ENCODE measurements around the gene WNT8B.

Gene WNT8B

GRCh38 chr10:100483876-100484666, 21.3 kb downstream of the WNT8B start:
- no peak for DNase-seq (ENCODE audit: low spot score)

- peak; percentile 75 for DNase-seq (ENCODE audit: low spot score)
Measured at GRCh38 chr10:100485366-100485765, 22.6 kb downstream of the WNT8B start.

DNA sequence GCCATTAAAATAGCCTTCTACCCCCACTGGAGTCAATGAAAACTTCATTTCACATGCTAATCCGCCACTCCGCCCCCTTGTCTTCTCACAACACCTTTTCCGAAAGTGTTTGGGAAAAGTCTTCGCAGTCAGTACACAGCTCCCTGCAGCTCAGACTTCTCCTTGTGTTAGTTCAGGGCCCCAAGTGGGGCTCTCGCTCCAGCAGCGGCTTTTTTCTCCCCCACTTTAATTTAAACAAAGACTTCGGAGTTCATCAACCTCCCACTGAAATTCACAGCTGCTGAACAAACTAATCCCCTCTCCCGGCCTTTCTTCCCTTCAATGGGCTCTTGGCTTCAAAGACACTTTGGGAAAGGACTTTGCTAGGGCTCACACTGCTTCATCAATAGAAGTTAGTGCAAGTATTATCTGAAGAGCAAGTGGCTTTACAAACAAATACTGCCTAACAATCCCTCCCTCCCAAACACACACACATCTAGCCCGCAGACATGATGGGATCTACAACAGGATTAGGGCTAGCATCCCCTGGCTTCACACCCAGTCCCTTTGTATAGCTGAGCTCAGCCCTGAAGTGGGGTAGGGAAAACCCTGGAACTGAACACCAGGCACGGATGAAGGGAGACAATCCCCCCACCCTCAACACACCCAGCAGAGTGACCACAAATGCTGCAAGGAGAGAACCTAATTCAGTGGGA, 23.1 kb downstream of the WNT8B start:
- DNase-seq (ENCODE audit: low spot score), result peak; percentile 82

DNA sequence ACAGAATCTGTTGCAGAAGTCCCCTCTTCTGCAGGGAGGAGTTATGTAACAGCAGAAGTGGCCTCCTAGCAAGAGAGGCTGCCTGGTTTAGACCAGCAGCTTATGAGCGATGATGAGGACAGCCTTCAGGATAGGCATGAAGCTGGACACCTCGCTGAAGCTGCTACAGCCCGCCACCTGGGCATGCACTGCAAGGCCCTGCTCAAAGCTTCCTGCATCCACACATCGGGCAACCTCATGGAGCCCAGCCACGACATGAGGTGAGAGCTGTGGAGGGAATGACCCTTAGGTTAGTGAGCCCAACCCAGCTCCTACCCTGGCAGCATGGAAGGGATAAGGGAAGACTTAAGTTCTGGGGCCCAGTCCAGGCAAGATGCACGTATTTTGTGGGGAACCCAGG, 24.7 kb downstream of the WNT8B start:
- no peak for DNase-seq (ENCODE audit: low spot score)

GRCh38 chr10:100489396-100489795, 26.6 kb downstream of the WNT8B start:
- DNase-seq (ENCODE audit: low spot score), result no peak

DNA sequence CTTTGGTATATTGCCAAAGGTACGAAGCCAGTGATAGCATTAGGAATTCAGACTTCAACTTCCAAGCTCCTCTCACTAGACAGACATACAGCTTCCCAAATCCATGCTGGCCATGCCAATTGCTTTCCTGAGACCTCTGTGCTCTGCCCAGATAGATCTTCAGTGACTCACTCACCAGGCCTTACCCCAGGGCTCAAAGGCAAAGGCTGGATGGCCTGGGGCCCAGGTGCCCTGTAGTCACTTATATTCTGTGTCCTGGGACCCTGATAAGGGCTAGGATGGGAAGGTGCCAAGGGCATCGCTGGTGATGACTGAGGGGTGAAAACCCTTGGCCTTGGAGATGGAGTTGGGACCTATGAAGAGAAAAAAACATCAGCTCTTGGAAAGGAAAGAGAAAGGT, 27.7 kb downstream of the WNT8B start:
- DNase-seq (ENCODE audit: low spot score), result no peak

- no peak for DNase-seq (ENCODE audit: low spot score)
Measured at GRCh38 chr10:100496567-100496966, 33.8 kb downstream of the WNT8B start.

- no peak for DNase-seq (ENCODE audit: low spot score)
Measured at GRCh38 chr10:100498059-100498458, 35.2 kb downstream of the WNT8B start.

- DNase-seq (ENCODE audit: low spot score), result no peak
Measured at GRCh38 chr10:100501423-100501822, 38.6 kb downstream of the WNT8B start.

GRCh38 chr10:100502926-100503494, 40.2 kb downstream of the WNT8B start:
- no peak for DNase-seq (ENCODE audit: low spot score)

DNA sequence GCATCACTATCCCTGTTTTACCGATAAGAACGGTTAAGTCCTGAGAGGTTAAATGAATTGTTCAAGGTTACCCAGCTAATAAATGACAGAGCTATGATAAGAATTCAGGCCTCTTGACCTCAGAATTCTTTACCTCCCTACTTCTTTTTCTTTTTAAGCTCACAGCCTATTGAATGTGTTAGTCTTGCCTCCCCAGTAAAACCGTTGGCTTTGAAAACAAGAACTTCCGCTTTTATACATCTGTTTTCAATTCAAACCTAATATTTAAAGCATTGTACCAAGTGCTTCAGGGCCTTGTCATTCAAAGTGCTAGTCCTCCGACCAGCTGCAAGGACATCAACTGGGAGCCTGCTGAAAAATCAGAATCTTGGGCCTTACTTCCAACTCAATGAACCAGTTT, 41.3 kb downstream of the WNT8B start:
- DNase-seq (ENCODE audit: low spot score), result no peak

DNA sequence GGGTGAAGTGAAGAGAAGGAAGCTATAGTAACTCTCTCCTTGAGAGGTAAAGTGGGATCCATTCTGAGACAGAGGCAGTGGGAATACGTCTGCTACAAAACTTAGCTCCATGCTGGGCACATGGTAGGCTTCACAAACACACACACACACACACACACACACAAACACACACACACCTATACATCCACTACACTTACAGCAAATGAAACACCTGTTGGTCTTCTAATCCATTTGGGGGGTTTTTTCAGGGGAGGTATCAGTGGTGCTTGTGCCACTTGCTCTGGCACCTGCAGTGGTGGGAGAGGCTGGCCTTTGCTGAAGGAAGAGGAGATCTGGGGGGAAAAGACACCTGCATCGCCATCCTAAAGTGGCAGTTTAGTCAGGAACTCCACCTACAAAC, 42.4 kb downstream of the WNT8B start:
- no peak for DNase-seq (ENCODE audit: low spot score)

GRCh38 chr10:100506596-100507356, 44.0 kb downstream of the WNT8B start:
- no peak for DNase-seq (ENCODE audit: low spot score)

DNA sequence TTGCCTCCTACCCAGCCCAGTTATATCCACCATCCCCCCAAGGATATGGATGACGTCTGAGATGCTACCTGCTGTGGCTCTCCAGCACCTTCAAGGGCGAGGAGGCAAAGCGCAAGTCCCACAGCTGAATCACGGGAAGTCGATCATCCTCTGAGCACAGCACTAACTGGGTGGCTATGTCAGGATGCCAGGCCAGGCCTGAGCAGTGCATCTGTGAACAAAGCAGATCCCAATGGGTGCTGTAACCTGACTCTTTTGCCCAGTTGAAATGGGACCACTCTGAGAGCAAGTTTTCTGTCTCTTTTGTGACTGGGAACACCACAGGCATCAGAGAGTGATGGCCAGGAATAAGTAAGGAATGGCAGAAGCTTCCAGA, 44.5 kb downstream of the WNT8B start:
- no peak for DNase-seq (ENCODE audit: low spot score)

GRCh38 chr10:100508266-100508665, 45.5 kb downstream of the WNT8B start:
- no peak for DNase-seq (ENCODE audit: low spot score)

- DNase-seq (ENCODE audit: low spot score), result no peak
Measured at GRCh38 chr10:100508691-100509150, 45.9 kb downstream of the WNT8B start.

- no peak for DNase-seq (ENCODE audit: low spot score)
Measured at GRCh38 chr10:100509241-100509840, 46.5 kb downstream of the WNT8B start.

DNA sequence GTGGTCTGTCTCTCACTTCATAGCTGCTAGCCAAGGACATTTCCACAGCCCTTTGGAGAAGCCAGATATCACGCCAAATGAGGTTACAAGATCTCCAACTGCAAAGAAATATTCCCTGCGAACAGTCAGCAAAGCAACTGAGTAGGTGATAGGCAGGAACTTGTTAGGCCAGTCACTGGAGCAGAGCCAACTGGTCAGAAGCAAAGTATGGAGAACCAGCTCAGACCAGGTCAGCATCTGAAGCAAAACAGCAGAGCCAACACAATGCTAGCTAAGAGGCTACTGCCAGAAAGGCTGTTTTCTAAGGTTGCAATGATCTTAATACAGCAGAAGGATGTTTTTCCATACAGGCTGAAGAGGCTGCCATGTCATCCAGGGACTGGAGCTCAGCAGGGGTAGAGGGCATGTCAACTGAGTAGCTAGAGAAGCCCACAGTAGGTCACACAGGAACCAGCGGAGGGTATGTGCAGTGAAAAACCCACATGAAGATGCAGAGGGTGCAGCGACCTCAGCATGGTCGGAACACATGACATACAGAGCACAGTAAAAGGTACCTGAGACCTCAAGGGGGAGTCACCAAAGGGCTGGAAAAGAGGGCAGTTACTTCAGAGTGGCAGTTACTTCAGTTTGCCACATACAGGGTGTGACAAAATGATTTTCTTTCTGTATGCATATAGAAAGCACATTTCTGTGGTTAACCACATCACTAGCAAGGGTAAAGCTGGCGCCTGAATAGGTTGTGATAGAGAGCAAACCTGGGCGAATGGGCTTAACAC, 47.9 kb downstream of the WNT8B start:
- no peak for DNase-seq (ENCODE audit: low spot score)

GRCh38 chr10:100515612-100516011, 52.8 kb downstream of the WNT8B start:
- DNase-seq (ENCODE audit: low spot score), result no peak

DNA sequence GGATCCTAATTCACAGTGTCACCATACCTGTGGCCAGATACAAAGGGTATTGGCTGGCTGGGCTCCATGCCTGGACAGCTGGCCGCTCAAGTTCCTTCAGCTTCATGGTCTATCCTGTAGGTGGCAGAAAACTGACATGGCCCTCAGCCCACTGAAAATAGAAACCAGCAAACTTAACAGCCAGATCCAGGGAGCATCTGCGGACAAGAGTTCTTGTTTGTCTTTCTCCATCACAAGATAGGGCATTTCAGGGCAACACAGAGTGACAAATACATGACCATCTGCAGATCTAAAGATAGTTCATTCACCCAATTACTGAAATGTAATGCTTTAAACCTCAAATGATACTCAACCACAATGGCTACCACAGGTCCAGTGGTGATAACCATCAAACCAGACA, 54.0 kb downstream of the WNT8B start:
- no peak for DNase-seq (ENCODE audit: low spot score)

DNA sequence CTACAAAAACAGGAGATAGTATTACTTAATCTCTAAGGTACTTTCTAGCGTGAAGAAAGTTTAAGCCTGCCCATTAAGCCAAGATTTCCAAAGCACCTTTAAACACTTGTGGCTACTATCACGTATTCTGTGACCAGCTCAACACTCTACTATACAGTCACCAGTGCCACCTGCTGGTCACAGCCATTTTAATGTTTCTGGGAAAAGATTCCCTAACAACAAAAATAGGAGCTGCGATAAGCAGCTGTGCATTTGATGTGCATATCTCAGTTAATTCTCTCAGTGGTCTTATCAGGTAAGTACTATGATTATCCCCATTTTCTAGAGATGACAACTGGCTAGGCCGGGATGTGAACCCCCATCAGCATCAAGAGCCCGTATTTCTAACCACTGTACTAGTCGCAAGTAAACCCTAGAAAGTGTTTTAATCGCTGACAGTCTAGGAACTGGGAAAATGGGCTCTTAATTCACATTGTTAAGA, 56.0 kb downstream of the WNT8B start:
- DNase-seq (ENCODE audit: low spot score), result peak; percentile 68
